ENCODE measurements around the gene TAS2R42. TPM values are rescaled to one million over a fixed set of nuclear protein-coding genes. Genes with fewer than 3 reads are reported as not detected.

Gene TAS2R42
- total and polyA plus RNA-seq, 2 experiments from 2014 or later, result not detected

GRCh38 chr12:11166300-11166699 is 20.4 kb downstream of the TAS2R42 start:
- Histone ChIP-seq H3K4me1 (ENCODE audit: insufficient read depth) (peaks cover 10% of the 10 kb centered on the region), H3K27me3 (no peaks in the 10 kb centered on the region), H3K27ac (no peak overlapping the region), H4K20me1 (ENCODE audit: insufficient read depth, poor library complexity, severe bottlenecking) (peaks cover 47% of the 10 kb centered on the region), H3K79me2 (peaks cover 93% of the 10 kb centered on the region), H2AFZ (no peak overlapping the region), H3K9me3 (ENCODE audit: low read depth) (no peaks in the 10 kb centered on the region), H3K9me2 (replicated peaks; ENCODE audit: insufficient read depth) (no peaks in the 10 kb centered on the region), H3K4me3 (no peak overlapping the region), H3K4me2 (no peak overlapping the region), H3K36me3 (replicated peaks; ENCODE audit: insufficient read depth, low read depth) (no peaks in the 10 kb centered on the region)
- TF ChIP-seq EZH2phosphoT487 (IDR thresholded peaks at IDR 0.05; ENCODE audit: low read depth, severe bottlenecking, unreplicated experiment), result no peak
- no peak for TF ChIP-seq CTCF (IDR thresholded peaks at IDR 0.05; ENCODE audit: poor library complexity)
- TF ChIP-seq EZH2 (IDR thresholded peaks at IDR 0.05; ENCODE audit: borderline replicate concordance), result no peak
- no peak for DNase-seq (ENCODE audit: low spot score)

GRCh38 chr12:11164384-11164783 is 22.4 kb downstream of the TAS2R42 start:
- H3K4me1 ChIP-seq (ENCODE audit: insufficient read depth), result peaks cover 6% of the 10 kb centered on the region
- no peaks in the 10 kb centered on the region for H3K27me3 ChIP-seq
- H2AFZ ChIP-seq, result no peak overlapping the region
- H4K20me1 ChIP-seq (ENCODE audit: insufficient read depth, poor library complexity, severe bottlenecking), result peaks cover 42% of the 10 kb centered on the region
- H3K4me2 ChIP-seq, result no peak overlapping the region
- H3K36me3 ChIP-seq (replicated peaks; ENCODE audit: insufficient read depth, low read depth), result no peaks in the 10 kb centered on the region
- no peak for TF ChIP-seq CTCF (IDR thresholded peaks at IDR 0.05; ENCODE audit: poor library complexity)
- no peak for TF ChIP-seq EZH2phosphoT487 (IDR thresholded peaks at IDR 0.05; ENCODE audit: low read depth, severe bottlenecking, unreplicated experiment)
- no peak for TF ChIP-seq EZH2 (IDR thresholded peaks at IDR 0.05; ENCODE audit: borderline replicate concordance)
- no peak overlapping the region for H3K27ac ChIP-seq
- no peaks in the 10 kb centered on the region for H3K9me3 ChIP-seq (ENCODE audit: low read depth)
- H3K79me2 ChIP-seq, result peaks cover 98% of the 10 kb centered on the region
- DNase-seq (ENCODE audit: low spot score), result no peak
- H3K9me2 ChIP-seq (replicated peaks; ENCODE audit: insufficient read depth), result no peaks in the 10 kb centered on the region
- H3K4me3 ChIP-seq, result no peak overlapping the region

- no peak overlapping the region for H3K27ac ChIP-seq
- H3K9me3 ChIP-seq (ENCODE audit: low read depth), result no peaks in the 10 kb centered on the region
- WGBS (ENCODE audit: low lambda C conversion rate, missing lambda C conversion rate), result 100% methylated on average over 1 of the region's 1 CpG
- H3K4me3 ChIP-seq, result no peak overlapping the region
- no peaks in the 10 kb centered on the region for H3K4me1 ChIP-seq (ENCODE audit: insufficient read depth)
- H3K9me2 ChIP-seq (replicated peaks; ENCODE audit: insufficient read depth), result no peaks in the 10 kb centered on the region
- peaks cover 100% of the 10 kb centered on the region for H3K79me2 ChIP-seq
- no peak for DNase-seq (ENCODE audit: low spot score)
- no peaks in the 10 kb centered on the region for H3K27me3 ChIP-seq
- H4K20me1 ChIP-seq (ENCODE audit: insufficient read depth, poor library complexity, severe bottlenecking), result peaks cover 32% of the 10 kb centered on the region
- no peak overlapping the region for H2AFZ ChIP-seq
- no peaks in the 10 kb centered on the region for H3K36me3 ChIP-seq (replicated peaks; ENCODE audit: insufficient read depth, low read depth)
- H3K4me2 ChIP-seq, result no peak overlapping the region
- no peak for TF ChIP-seq CTCF (IDR thresholded peaks at IDR 0.05; ENCODE audit: poor library complexity)
- no peak for TF ChIP-seq EZH2phosphoT487 (IDR thresholded peaks at IDR 0.05; ENCODE audit: low read depth, severe bottlenecking, unreplicated experiment)
- TF ChIP-seq EZH2 (IDR thresholded peaks at IDR 0.05; ENCODE audit: borderline replicate concordance), result no peak
These were observed 24.2 kb downstream of the TAS2R42 start for GRCh38 chr12:11162502-11162901.

GRCh38 chr12:11158885-11159444 is 27.8 kb downstream of the TAS2R42 start:
- Histone ChIP-seq H3K27ac (no peak overlapping the region), H3K27me3 (no peaks in the 10 kb centered on the region), H3K9me3 (ENCODE audit: low read depth) (no peaks in the 10 kb centered on the region), H3K79me2 (peaks cover 95% of the 10 kb centered on the region), H3K4me3 (no peak overlapping the region), H4K20me1 (ENCODE audit: insufficient read depth, poor library complexity, severe bottlenecking) (peaks cover 12% of the 10 kb centered on the region), H2AFZ (no peak overlapping the region), H3K36me3 (replicated peaks; ENCODE audit: insufficient read depth, low read depth) (no peaks in the 10 kb centered on the region), H3K9me2 (replicated peaks; ENCODE audit: insufficient read depth) (no peaks in the 10 kb centered on the region), H3K4me2 (no peak overlapping the region), H3K4me1 (ENCODE audit: insufficient read depth) (no peaks in the 10 kb centered on the region)
- DNase-seq (ENCODE audit: low spot score), result no peak
- no peak for TF ChIP-seq EZH2phosphoT487 (IDR thresholded peaks at IDR 0.05; ENCODE audit: low read depth, severe bottlenecking, unreplicated experiment)
- no peak for TF ChIP-seq CTCF (IDR thresholded peaks at IDR 0.05; ENCODE audit: poor library complexity)
- TF ChIP-seq EZH2 (IDR thresholded peaks at IDR 0.05; ENCODE audit: borderline replicate concordance), result no peak
- WGBS (ENCODE audit: low lambda C conversion rate, missing lambda C conversion rate), result 66% methylated on average over 5 of the region's 5 CpGs
